Gastroesophageal sphincter (tissue), 4 donors: ENCODE measurements around the gene TAGLN. TPM values are rescaled to one million over a fixed set of nuclear protein-coding genes. Genes with fewer than 3 reads are reported as not detected.

Source experiments
- ATAC-seq: fragments of 150-250 bp; one replicate; pipeline ENCODE4 v1.9.1; 2016; ENCODE audit warnings: mild to moderate bottlenecking, moderate library complexity
- H3K27ac ChIP-seq, 4 donors: fragments of 200-600 bp; sonication (generic) in 3 of 4; 1 replicate in 3 of 4; 2 replicates in 1 of 4; pipeline ENCODE4 v1.5.1; 2016 to 2019
- H3K27me3 ChIP-seq: fragments of 200-600 bp; sonication (generic); one replicate; pipeline ENCODE4 v1.5.1; 2019
- H3K36me3 ChIP-seq, 2 donors: fragments of 200-600 bp; sonication (generic); one replicate each; pipeline ENCODE4 v1.5.1; 2019; ENCODE audit warnings: control low read depth in 1 of 2
- H3K4me1 ChIP-seq, 3 donors: fragments of 200-600 bp; sonication (generic); 1 replicate in 2 of 3; 2 replicates in 1 of 3; pipeline ENCODE4 v1.5.1; 2016 to 2019; ENCODE audit warnings: control low read depth in 2 of 3
- H3K4me3 ChIP-seq, 2 donors: fragments of 200-600 bp; sonication (generic); one replicate each; pipeline ENCODE4 v1.5.1; 2019; ENCODE audit warnings: mild to moderate bottlenecking in 1 of 2, moderate library complexity in 1 of 2
- H3K9me3 ChIP-seq, 3 donors: fragments of 200-600 bp; sonication (generic); one replicate each; pipeline ENCODE4 v1.5.1; 2017 to 2019; ENCODE audit warnings: control low read depth in 2 of 3
- CTCF ChIP-seq, 4 experiments: fragments of 200-600 bp in 2 of 4; fragments of 450-650 bp in 2 of 4; sonication (generic) in 1 of 4; IDR thresholded peaks; one replicate each; pipeline ENCODE4 v1.5.1; 2017 to 2019; ENCODE audit warnings: antibody characterized with exemption in 4 of 4, mild to moderate bottlenecking in 2 of 4, moderate library complexity in 2 of 4
- EP300 ChIP-seq: sonication (generic); formaldehyde crosslinking; IDR thresholded peaks from one replicate; pipeline ENCODE4 v1.6.1; 2017; ENCODE audit warnings: antibody characterized with exemption, mild to moderate bottlenecking
- POLR2A ChIP-seq, 2 donors: fragments of 450-650 bp; IDR thresholded peaks; one replicate each; pipeline ENCODE4 v1.6.1; 2017; ENCODE audit warnings: antibody characterized with exemption in 2 of 2, mild to moderate bottlenecking in 2 of 2, moderate library complexity in 1 of 2
- POLR2AphosphoS5 ChIP-seq: sonication (generic); formaldehyde crosslinking; IDR thresholded peaks from one replicate; pipeline ENCODE4 v1.6.1; 2017; ENCODE audit warnings: antibody characterized with exemption
- whole genome bisulfite sequencing, 2 donors: methylation state at CpG; one replicate each; pipeline ENCODE4 v1.1.5; 2018; ENCODE audit warnings: low coverage in 1 of 2; 5-methylcytosine and 5-hydroxymethylcytosine counted together
- total RNA-seq, 4 donors: library from RNA; depleted of rRNA; stranded (reverse); fragments of >200 nt; gene quantifications; one replicate each; pipeline ENCODE4 v1.1.0, GENCODE V29; 2016

TAGLN gene
- total RNA-seq, 4 donors from 2014 or later, result 10,394 to 14,194 (median 13,050) TPM

GRCh38 chr11:117179048-117179999, 19.8 kb upstream of the TAGLN start:
- Histone ChIP-seq H3K36me3 (peaks cover 0 to 27% of the 10 kb centered on the region in 2 donors), H3K4me1 (peaks cover 0 to 59% (median 25%) of the 10 kb centered on the region in 3 donors), H3K9me3 (no peaks in the 10 kb centered on the region), H3K27ac (peak overlapping the region; percentile 96 to 98 (median 96)), H3K4me3 (peak overlapping the region; percentile 84 to 88), H3K27me3 (no peaks in the 10 kb centered on the region)
- peak; percentile 42 for ATAC-seq
- WGBS, 2 donors, result 0% methylated on average over 10 of the region's 39 CpGs; no CpG with 5 or more reads in 1 of the 2 donors
- TF ChIP-seq POLR2AphosphoS5 (no peak), CTCF (IDR thresholded peaks at IDR 0.05) (peak in 1 of 4 experiments; percentile 4), EP300 (no peak), POLR2A (IDR thresholded peaks at IDR 0.05) (no peak)

GRCh38 chr11:117180020-117180419, 19.1 kb upstream of the TAGLN start:
- Histone ChIP-seq H3K27me3 (no peaks in the 10 kb centered on the region), H3K9me3 (no peaks in the 10 kb centered on the region), H3K27ac (peak overlapping the region; percentile 96 to 98 (median 96)), H3K36me3 (peaks cover 0 to 34% of the 10 kb centered on the region in 2 donors), H3K4me3 (peak overlapping the region; percentile 84 to 88), H3K4me1 (peaks cover 0 to 59% (median 25%) of the 10 kb centered on the region in 3 donors)
- ATAC-seq, result no peak
- TF ChIP-seq POLR2AphosphoS5 (no peak), EP300 (no peak), CTCF (IDR thresholded peaks at IDR 0.05) (no peak), POLR2A (IDR thresholded peaks at IDR 0.05) (no peak)
- WGBS, 2 donors, result 10% methylated on average over 2 of the region's 4 CpGs; no CpG with 5 or more reads in 1 of the 2 donors

- peaks cover 0 to 53% (median 25%) of the 10 kb centered on the region in 3 donors for H3K4me1 ChIP-seq
- TF ChIP-seq POLR2A (IDR thresholded peaks at IDR 0.05) (no peak), POLR2AphosphoS5 (peak; percentile 27), CTCF (IDR thresholded peaks at IDR 0.05) (peak in 3 of 4 experiments; percentile 81 to 84 (median 83))
- H3K36me3 ChIP-seq, result peaks cover 0 to 43% of the 10 kb centered on the region in 2 donors
- ATAC-seq, result peak; percentile 40
- H3K9me3 ChIP-seq, result no peaks in the 10 kb centered on the region
- no peaks in the 10 kb centered on the region for H3K27me3 ChIP-seq
- H3K27ac ChIP-seq, result peak overlapping the region in 3 of 4 donors; percentile 25 to 98 (median 96)
- peak overlapping the region in 1 of 2 donors; percentile 84 for H3K4me3 ChIP-seq
- 0 to 45% methylated on average over 1 to 4 of the region's 22 CpGs for WGBS, 2 donors
These were observed 18.2 kb upstream of the TAGLN start for GRCh38 chr11:117180661-117181585.

- 86% methylated on average over 6 of the region's 22 CpGs; no CpG with 5 or more reads in 1 of the 2 donors for WGBS, 2 donors
- Histone ChIP-seq H3K27ac (peak overlapping the region in 2 of 4 donors; percentile 41 to 46), H3K27me3 (no peaks in the 10 kb centered on the region), H3K9me3 (no peaks in the 10 kb centered on the region), H3K36me3 (peaks cover 0 to 53% of the 10 kb centered on the region in 2 donors), H3K4me1 (peaks cover 0 to 52% (median 25%) of the 10 kb centered on the region in 3 donors), H3K4me3 (no peak overlapping the region)
- no peak for TF ChIP-seq POLR2AphosphoS5
- TF ChIP-seq POLR2A (IDR thresholded peaks at IDR 0.05), result no peak
- TF ChIP-seq CTCF (IDR thresholded peaks at IDR 0.05), result no peak
- TF ChIP-seq EP300, result no peak
- no peak for ATAC-seq
These were observed 17.3 kb upstream of the TAGLN start for GRCh38 chr11:117181586-117182550.
